Measurements from ENCODE around the gene CAPN7.

The CAPN7 gene

GRCh38 chr3:15271030-15271429, 65.0 kb downstream of the CAPN7 start:
- no peak for DNase-seq (ENCODE audit: low read depth in 1 of 2, low spot score in 1 of 2)
- H3K27me3 ChIP-seq (ENCODE audit: insufficient read depth, poor library complexity, severe bottlenecking) = no peaks in the 10 kb centered on the region
- TF ChIP-seq, protein P1, sequence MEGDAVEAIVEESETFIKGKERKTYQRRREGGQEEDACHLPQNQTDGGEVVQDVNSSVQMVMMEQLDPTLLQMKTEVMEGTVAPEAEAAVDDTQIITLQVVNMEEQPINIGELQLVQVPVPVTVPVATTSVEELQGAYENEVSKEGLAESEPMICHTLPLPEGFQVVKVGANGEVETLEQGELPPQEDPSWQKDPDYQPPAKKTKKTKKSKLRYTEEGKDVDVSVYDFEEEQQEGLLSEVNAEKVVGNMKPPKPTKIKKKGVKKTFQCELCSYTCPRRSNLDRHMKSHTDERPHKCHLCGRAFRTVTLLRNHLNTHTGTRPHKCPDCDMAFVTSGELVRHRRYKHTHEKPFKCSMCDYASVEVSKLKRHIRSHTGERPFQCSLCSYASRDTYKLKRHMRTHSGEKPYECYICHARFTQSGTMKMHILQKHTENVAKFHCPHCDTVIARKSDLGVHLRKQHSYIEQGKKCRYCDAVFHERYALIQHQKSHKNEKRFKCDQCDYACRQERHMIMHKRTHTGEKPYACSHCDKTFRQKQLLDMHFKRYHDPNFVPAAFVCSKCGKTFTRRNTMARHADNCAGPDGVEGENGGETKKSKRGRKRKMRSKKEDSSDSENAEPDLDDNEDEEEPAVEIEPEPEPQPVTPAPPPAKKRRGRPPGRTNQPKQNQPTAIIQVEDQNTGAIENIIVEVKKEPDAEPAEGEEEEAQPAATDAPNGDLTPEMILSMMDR (IDR thresholded peaks at IDR 0.05; ENCODE audit: insufficient read depth, low read length) = no peak
- no peak for TF ChIP-seq GABPA (IDR thresholded peaks at IDR 0.05; ENCODE audit: low read depth)
- no peak for TF ChIP-seq SPI1 (IDR thresholded peaks at IDR 0.05; ENCODE audit: borderline replicate concordance, low read depth)
- TF ChIP-seq REST (IDR thresholded peaks at IDR 0.05; ENCODE audit: insufficient replicate concordance, low read depth) = no peak
- no peak for TF ChIP-seq POLR2AphosphoS5 (IDR thresholded peaks at IDR 0.05; ENCODE audit: low read depth)
- H3K27ac ChIP-seq (replicated peaks) = no peak overlapping the region
- H3K4me3 ChIP-seq (replicated peaks; ENCODE audit: insufficient read depth, low read length) = no peak overlapping the region

DNA sequence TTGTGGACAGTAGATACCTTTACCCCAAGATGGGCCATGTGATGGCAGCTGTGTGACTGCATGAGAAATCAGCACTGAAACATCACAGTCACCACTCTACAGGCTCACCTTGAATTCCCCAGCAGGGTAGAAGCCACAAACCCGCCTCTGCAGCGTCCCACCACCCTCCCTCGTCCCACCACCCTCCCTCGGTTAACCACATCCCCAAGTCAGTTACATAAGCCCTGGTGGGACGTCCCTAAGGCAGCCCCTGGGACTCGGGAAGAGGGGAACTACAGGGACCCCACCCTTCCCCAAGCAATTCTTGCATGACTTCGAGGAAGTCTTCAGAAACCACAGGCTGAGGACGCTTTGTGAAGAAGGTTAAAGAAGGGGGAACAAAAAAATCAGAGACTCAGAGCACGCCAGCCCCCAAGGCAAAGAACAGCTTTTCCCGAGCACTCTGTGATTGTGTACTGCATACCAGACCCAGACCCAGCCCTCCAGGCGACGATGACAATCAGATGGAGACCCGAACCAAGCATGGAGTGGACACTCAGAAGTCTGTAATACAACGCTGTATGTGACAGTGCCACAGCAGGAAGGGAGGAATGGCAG, 65.8 kb downstream of the CAPN7 start:
- peak; percentile 93 to 98 for DNase-seq (ENCODE audit: low read depth in 1 of 2, low spot score in 1 of 2)
- TF ChIP-seq POLR2AphosphoS5 (IDR thresholded peaks at IDR 0.05; ENCODE audit: low read depth) (peak; percentile 98), SPI1 (IDR thresholded peaks at IDR 0.05; ENCODE audit: borderline replicate concordance, low read depth) (peak; percentile 83)
- TF ChIP-seq, protein P1 (IDR thresholded peaks at IDR 0.05; ENCODE audit: insufficient read depth, low read length) = no peak
- Histone ChIP-seq H3K27ac (replicated peaks) (no peak overlapping the region), H3K27me3 (ENCODE audit: insufficient read depth, poor library complexity, severe bottlenecking) (no peaks in the 10 kb centered on the region), H3K4me3 (replicated peaks; ENCODE audit: insufficient read depth, low read length) (no peak overlapping the region)

DNA sequence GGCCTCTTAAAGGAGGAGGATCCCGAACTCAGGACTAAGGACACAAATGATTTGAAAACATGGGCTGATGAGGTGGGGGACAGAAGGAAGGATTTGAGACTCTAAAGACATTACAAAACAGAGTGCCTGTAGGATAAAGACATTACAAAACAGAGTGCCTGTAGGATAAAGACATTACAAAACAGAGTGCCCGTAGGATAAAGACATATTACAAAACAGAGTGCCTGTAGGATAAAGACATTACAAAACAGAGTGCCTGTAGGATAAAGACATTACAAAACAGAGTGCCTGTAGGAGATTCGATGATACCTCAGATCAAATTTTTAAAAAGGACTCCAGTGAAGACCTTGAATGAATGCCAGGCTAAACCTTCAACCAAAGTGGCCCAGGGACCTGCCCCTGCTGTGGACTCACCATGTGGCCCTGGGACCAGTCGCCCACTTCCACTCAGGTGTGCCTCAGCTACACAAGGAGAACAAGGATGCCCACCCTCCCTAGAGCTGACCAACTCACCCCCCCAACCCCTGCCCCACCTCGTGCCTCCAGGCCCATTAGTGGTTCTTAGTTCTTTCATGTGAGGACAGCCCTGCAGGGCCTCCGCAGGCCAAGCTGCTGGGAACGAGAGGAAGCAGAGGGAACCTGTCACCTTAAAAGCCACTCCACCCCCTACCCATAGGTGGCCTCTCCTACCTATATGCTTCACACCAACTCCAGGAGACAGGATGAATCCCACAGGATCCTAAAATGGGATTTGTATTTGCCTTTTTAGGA, 66.6 kb downstream of the CAPN7 start:
- H3K4me3 ChIP-seq (replicated peaks; ENCODE audit: insufficient read depth, low read length) = no peak overlapping the region
- TF ChIP-seq REST (IDR thresholded peaks at IDR 0.05; ENCODE audit: insufficient replicate concordance, low read depth) (no peak), GABPA (IDR thresholded peaks at IDR 0.05; ENCODE audit: low read depth) (no peak), SPI1 (IDR thresholded peaks at IDR 0.05; ENCODE audit: borderline replicate concordance, low read depth) (no peak), POLR2AphosphoS5 (IDR thresholded peaks at IDR 0.05; ENCODE audit: low read depth) (no peak)
- TF ChIP-seq, protein P1 (IDR thresholded peaks at IDR 0.05; ENCODE audit: insufficient read depth, low read length) = no peak
- H3K27ac ChIP-seq (replicated peaks) = no peak overlapping the region
- no peak for DNase-seq (ENCODE audit: low read depth in 1 of 2, low spot score in 1 of 2)
- no peaks in the 10 kb centered on the region for H3K27me3 ChIP-seq (ENCODE audit: insufficient read depth, poor library complexity, severe bottlenecking)
